MCF 10A (cell line): ENCODE data around the gene KRTAP10-5. TPM values are rescaled to one million over a fixed set of nuclear protein-coding genes. Genes with fewer than 3 reads are reported as not detected.

Experiments used
- BruUV-seq: library from RNA; stranded (reverse); fragments of 400-500 nt; replicated peaks from 2 replicates; lab custom pipeline; 2021; lab: Mats Ljungman, UMichigan
- CTCF ChIA-PET: fragments of 300-600 bp; sonication (Branson Sonifier 250); formaldehyde crosslinking; extraction: SDS; loops from one replicate; lab custom pipeline; 2021; ENCODE audit warnings: antibody characterized with exemption, inconsistent platforms; lab: Yijun Ruan, JAX
- POLR2A ChIA-PET: fragments of 300-600, 350-650 bp; sonication (Branson Sonifier 250); formaldehyde crosslinking; extraction: SDS; loops from one replicate; lab custom pipeline; 2020; ENCODE audit warnings: antibody characterized with exemption, inconsistent platforms; lab: Yijun Ruan, JAX
- DNase-seq: peaks from one replicate; pipeline ENCODE4 v3.0.0-alpha.2; 2018; ENCODE audit not compliant: unreplicated experiment
- H3K27ac Mint-ChIP-seq: one replicate; pipeline ENCODE4 v1.8.0; 2022; ENCODE audit warnings: mild to moderate bottlenecking, low read depth, mixed read lengths; ENCODE audit not compliant: unreplicated experiment
- H3K27me3 Mint-ChIP-seq: one replicate; pipeline ENCODE4 v1.8.0; 2022; ENCODE audit warnings: mixed read lengths; ENCODE audit not compliant: insufficient read depth, unreplicated experiment
- H3K36me3 Mint-ChIP-seq: one replicate; pipeline ENCODE4 v1.8.0; 2022; ENCODE audit warnings: mild to moderate bottlenecking, moderate library complexity, mixed read lengths; ENCODE audit not compliant: insufficient read depth, unreplicated experiment
- H3K4me1 Mint-ChIP-seq: one replicate; pipeline ENCODE4 v1.8.0; 2022; ENCODE audit warnings: mixed read lengths; ENCODE audit not compliant: insufficient read depth, unreplicated experiment
- H3K4me3 Mint-ChIP-seq: one replicate; pipeline ENCODE4 v1.8.0; 2022; ENCODE audit warnings: mild to moderate bottlenecking, moderate library complexity, mixed read lengths; ENCODE audit not compliant: unreplicated experiment
- H3K9me3 Mint-ChIP-seq: one replicate; pipeline ENCODE4 v1.8.0; 2022; ENCODE audit warnings: mixed read lengths; ENCODE audit not compliant: unreplicated experiment
- intact Hi-C: fragments of 100-400 bp; cut with micrococcal nuclease; formaldehyde crosslinking; loops from 2 replicates; pipeline ENCODE4 v1.14.1; 2022
- total RNA-seq: library from RNA; stranded (reverse); gene quantifications from 2 replicates; pipeline ENCODE4 v1.2.3, GENCODE V29; 2022
- TF ChIP-seq, protein P1 (sequence below): fragments of 200-600 bp; IDR thresholded peaks from one replicate; pipeline ENCODE4 v1.8.0; 2022; ENCODE audit warnings: antibody characterized with exemption, mild to moderate bottlenecking; ENCODE audit not compliant: unreplicated experiment

The KRTAP10-5 gene
- total RNA-seq, 1 experiment from 2014 or later: not detected

DNA sequence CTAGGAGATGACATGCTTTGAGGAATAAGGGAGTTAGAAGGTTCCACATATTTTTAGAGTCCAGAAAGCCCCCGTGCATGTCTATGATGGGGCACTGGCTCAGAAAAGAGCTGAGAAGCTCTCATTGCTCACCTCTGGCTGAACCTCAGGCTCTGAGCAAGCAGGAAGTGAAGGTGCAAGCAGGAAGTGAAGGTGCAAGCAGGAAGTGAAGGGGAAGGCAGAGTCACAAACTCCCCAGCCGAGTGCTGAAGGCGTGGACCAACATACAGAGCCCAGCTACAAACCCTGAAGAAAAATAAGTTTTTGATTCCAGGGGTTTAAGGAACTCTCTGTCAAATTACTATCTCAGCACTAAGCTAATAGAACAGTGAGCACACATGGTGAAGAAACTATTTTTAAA is 38.5 kb upstream of the KRTAP10-5 start:
- BruUV-seq: no TSS peak
- intact Hi-C loops: loop anchor here (2.0 kb wide), 1 partner anchor 124 kb away; no protein-coding TSS in a partner anchor

DNA sequence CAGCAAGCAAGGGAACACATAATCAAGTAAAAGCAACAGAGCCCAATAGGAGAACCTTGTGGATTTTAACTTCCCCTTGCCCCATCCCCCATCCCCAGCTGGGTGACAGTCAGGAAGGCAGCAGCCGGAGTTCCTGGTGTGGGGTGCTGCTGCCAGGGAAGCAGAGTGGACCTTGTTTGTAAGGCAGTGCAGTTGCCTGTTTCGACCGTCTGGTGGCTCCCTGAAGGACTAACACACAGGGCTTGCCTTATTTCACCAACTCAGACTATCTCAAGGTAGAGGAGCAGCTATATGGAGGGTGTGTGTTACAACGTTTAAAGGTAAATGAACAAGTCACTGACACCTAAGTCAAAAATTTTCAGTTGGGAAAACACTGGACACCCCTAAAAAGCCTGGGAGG is 38.1 kb upstream of the KRTAP10-5 start:
- POLR2A ChIA-PET: interaction anchor here (0.6 to 0.9 kb wide), 2 partner anchors 102 to 879 kb away, joined by 3 to 5 read pairs; no protein-coding TSS in a partner anchor
- peaks cover 63% of the 10 kb centered on the region for H3K27me3 Mint-ChIP-seq
- TF ChIP-seq, protein P1, sequence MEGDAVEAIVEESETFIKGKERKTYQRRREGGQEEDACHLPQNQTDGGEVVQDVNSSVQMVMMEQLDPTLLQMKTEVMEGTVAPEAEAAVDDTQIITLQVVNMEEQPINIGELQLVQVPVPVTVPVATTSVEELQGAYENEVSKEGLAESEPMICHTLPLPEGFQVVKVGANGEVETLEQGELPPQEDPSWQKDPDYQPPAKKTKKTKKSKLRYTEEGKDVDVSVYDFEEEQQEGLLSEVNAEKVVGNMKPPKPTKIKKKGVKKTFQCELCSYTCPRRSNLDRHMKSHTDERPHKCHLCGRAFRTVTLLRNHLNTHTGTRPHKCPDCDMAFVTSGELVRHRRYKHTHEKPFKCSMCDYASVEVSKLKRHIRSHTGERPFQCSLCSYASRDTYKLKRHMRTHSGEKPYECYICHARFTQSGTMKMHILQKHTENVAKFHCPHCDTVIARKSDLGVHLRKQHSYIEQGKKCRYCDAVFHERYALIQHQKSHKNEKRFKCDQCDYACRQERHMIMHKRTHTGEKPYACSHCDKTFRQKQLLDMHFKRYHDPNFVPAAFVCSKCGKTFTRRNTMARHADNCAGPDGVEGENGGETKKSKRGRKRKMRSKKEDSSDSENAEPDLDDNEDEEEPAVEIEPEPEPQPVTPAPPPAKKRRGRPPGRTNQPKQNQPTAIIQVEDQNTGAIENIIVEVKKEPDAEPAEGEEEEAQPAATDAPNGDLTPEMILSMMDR: no peak
- no peaks in the 10 kb centered on the region for H3K36me3 Mint-ChIP-seq
- peaks cover 37% of the 10 kb centered on the region for H3K9me3 Mint-ChIP-seq
- H3K27ac Mint-ChIP-seq: no peak overlapping the region
- intact Hi-C loops: loop anchor here (2.0 kb wide), 1 partner anchor 124 kb away; no protein-coding TSS in a partner anchor
- CTCF ChIA-PET: no interaction called here
- no TSS peak for BruUV-seq
- peaks cover 8% of the 10 kb centered on the region for H3K4me1 Mint-ChIP-seq
- H3K4me3 Mint-ChIP-seq: no peak overlapping the region
- DNase-seq: no peak

More for the DNA sequence above, 38.5 kb upstream of the KRTAP10-5 start:
- no peak for DNase-seq
- H3K27ac Mint-ChIP-seq: no peak overlapping the region
- ChIA-PET POLR2A (interaction anchor here (0.6 to 0.9 kb wide), 2 partner anchors 101 to 879 kb away, joined by 3 to 5 read pairs; no protein-coding TSS in a partner anchor), CTCF (interaction anchor here (0.7 kb wide), 1 partner anchor 48 kb away, joined by 3 read pairs; no protein-coding TSS in a partner anchor)
- H3K36me3 Mint-ChIP-seq: no peaks in the 10 kb centered on the region
- no peak overlapping the region for H3K4me3 Mint-ChIP-seq
- peaks cover 62% of the 10 kb centered on the region for H3K27me3 Mint-ChIP-seq
- peaks cover 41% of the 10 kb centered on the region for H3K9me3 Mint-ChIP-seq
- TF ChIP-seq, protein P1: no peak
- H3K4me1 Mint-ChIP-seq: peaks cover 8% of the 10 kb centered on the region

DNA sequence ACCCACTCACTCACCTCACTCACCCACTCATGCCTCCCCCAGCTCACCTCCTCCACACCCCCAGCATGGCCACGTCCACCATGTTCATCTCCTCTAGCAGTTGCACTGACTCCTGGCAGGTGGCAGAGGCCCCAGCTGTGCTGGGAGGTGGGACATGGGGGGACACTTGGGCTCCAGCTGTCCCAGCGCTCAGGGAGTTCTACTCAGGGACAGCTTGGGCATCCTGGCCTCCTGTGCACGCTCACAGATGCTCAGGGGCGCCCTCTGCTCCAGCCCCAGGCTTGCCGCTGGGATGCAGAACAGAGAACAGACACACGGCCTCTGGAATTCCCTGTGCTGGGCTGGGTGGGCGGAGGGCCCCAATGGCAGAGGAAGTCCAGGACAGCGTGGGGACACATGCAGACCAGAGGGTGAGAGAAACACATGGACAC is 36.7 kb upstream of the KRTAP10-5 start:
- ChIA-PET POLR2A (no interaction called here), CTCF (no interaction called here)
- H3K27ac Mint-ChIP-seq: no peak overlapping the region
- no peaks in the 10 kb centered on the region for H3K36me3 Mint-ChIP-seq
- H3K4me1 Mint-ChIP-seq: peaks cover 8% of the 10 kb centered on the region
- TF ChIP-seq, protein P1: no peak
- H3K9me3 Mint-ChIP-seq: peaks cover 31% of the 10 kb centered on the region
- no peak for DNase-seq
- H3K4me3 Mint-ChIP-seq: no peak overlapping the region
- H3K27me3 Mint-ChIP-seq: peaks cover 73% of the 10 kb centered on the region
- BruUV-seq: no TSS peak
- intact Hi-C loops: no loop called here

DNA sequence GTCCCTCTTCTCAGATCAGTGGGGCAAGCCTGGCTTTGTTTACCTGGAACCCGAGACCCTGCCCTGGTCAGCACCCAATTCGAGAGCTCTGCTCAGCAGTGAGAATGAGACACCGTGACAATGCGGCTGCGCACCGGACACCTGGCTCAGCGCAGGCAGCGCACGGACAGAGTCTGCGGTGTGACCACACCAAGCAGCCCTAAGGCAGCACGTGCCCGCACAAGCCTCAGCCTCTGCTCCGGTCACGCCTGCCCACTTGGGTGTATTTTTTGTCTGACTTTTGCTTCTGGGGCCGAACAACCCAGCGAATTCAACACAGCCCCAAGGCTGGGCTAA is 36.2 kb upstream of the KRTAP10-5 start:
- TF ChIP-seq, protein P1: no peak
- peaks cover 8% of the 10 kb centered on the region for H3K4me1 Mint-ChIP-seq
- BruUV-seq: no TSS peak
- POLR2A ChIA-PET: interaction anchor here (0.7 kb wide), 1 partner anchor 9 kb away, joined by 3 read pairs; no protein-coding TSS in a partner anchor
- H3K36me3 Mint-ChIP-seq: no peaks in the 10 kb centered on the region
- CTCF ChIA-PET: no interaction called here
- intact Hi-C loops: no loop called here
- no peak overlapping the region for H3K4me3 Mint-ChIP-seq
- no peak overlapping the region for H3K27ac Mint-ChIP-seq
- H3K9me3 Mint-ChIP-seq: peaks cover 31% of the 10 kb centered on the region
- DNase-seq: peak; percentile 24
- peaks cover 73% of the 10 kb centered on the region for H3K27me3 Mint-ChIP-seq
